HG03039 (cell line): ENCODE results near the gene ZNF81.
A peak's percentile ranks its signal among the peaks of the same experiment; 100 is the strongest.
"Not testable (repeated sequence)": the region's sequence is repeated elsewhere in the genome, so short reads cannot be mapped to it uniquely, and the experiment has no call there.

Experiments
- ATAC-seq: cut with Tn5 transposase; IDR thresholded peaks from one replicate; pipeline ENCODE4 v1.9.1; 2021; ENCODE audit warnings: mild to moderate bottlenecking, moderate library complexity; ENCODE audit not compliant: unreplicated experiment

The ZNF81 gene

GRCh38 chrX:47836164-47837072 is at the start of gene ZNF81:
Gene ZNF81, plus strand, starts transcription at chrX:47836902. Its CDS starts 9,366 bp downstream, at chrX:47846268.
- ATAC-seq: peak; percentile 92

- no peak for ATAC-seq
Measured at GRCh38 chrX:47796433-47796906, 40.2 kb upstream of the ZNF81 start.

GRCh38 chrX:47797084-47797483 is 39.6 kb upstream of the ZNF81 start:
- no peak for ATAC-seq

GRCh38 chrX:47798861-47799260 is 37.8 kb upstream of the ZNF81 start:
- ATAC-seq: no peak

GRCh38 chrX:47802589-47802988 is 34.1 kb upstream of the ZNF81 start:
- no peak for ATAC-seq

GRCh38 chrX:47803103-47803502 is 33.6 kb upstream of the ZNF81 start:
- ATAC-seq: not testable (repeated sequence)

DNA sequence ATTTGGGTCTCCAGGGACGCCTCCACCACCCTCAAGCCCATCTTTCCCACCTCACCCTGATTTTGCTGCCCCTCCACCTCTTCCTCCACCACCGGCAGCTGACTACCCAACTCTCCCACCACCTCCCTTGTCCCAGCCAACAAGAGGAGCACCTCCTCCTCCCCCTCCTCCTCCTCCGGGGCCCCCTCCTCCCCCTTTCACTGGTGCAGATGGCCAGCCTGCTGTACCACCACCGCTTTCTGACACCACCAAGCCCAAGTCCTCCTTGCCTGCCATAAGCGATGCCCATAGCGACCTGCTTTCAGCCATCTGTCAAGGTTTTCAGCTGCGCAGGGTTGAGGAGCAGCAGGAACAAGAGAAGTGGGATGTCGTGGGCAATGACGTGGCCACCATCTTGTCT is 32.4 kb upstream of the ZNF81 start:
- no peak for ATAC-seq

DNA sequence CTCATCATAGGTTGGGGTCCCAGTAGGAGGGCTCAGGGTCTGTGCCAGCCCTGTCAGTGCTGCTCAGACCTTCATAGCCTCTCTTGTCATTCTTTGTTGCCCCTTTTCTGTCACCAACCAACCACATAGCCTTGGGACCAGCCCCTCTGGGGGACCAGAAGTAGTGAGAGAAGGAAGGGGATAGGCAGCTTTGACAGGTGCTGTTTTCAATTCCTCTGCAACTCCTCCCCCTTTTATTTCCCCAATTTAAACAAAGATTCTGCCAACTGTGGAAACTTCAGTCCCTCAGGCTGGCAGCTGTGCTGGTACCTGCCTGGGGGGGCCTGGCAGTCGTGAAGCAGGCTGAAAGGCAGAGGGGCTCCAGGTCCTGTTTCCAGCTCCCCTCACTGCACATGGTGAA is 30.9 kb upstream of the ZNF81 start:
- ATAC-seq: not testable (repeated sequence)

DNA sequence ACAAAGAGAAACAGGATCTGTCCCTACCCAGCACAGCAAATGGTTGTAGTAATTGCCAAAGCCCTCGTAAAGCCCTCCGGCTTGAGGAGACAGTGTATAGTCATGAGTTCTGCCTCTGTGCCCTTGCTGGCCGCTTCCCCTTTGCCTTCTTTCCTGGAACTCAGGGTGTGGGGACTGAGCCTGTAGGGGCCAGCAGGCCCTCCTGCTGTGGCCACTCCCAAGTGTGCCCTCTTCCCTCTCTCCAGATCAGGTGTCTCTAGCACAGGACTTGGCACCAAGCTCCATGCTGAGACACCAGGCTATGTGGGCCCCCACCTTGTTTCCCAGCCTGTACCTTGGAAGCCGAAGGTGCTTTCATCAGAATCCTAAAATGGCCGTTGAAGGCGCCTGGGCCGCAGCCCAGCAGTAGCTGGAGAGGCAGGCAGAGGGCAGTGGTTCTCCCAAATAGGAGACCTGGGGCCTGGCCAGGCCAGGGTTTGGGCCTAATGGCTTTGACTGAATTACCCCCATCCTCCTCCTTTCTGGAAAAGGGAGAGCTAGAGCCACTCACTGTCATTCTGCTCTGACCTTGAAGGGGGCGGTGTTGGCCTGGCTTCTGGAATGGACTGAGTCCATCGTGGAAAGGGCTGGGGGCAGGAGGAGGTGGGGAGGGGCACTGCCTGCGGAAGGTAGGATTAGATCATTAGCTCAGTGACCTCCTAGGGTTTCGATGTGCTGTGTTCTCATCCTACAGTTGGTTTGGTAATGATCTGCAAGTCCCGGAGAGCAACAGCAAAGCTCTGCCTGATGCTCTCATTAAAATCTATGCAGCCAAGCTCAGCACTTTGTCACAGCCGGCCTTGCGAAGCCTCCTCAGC is 30.1 kb upstream of the ZNF81 start:
- not testable (repeated sequence) for ATAC-seq

DNA sequence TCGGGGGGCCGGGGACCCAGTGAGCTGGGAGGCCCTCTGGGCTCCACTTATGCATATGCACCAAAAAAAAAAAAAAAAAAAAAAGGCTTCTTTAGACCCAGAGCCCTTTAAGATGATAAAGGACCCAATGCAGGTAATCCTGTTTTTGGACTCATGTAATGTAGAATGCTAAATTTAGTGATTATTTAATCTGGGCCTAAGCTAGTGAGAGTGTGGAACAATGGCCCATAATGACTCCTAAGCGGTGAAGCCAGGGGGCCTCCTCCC is 29.5 kb upstream of the ZNF81 start:
- not testable (repeated sequence) for ATAC-seq

- no peak for ATAC-seq
Measured at GRCh38 chrX:47807548-47807947, 29.2 kb upstream of the ZNF81 start.

DNA sequence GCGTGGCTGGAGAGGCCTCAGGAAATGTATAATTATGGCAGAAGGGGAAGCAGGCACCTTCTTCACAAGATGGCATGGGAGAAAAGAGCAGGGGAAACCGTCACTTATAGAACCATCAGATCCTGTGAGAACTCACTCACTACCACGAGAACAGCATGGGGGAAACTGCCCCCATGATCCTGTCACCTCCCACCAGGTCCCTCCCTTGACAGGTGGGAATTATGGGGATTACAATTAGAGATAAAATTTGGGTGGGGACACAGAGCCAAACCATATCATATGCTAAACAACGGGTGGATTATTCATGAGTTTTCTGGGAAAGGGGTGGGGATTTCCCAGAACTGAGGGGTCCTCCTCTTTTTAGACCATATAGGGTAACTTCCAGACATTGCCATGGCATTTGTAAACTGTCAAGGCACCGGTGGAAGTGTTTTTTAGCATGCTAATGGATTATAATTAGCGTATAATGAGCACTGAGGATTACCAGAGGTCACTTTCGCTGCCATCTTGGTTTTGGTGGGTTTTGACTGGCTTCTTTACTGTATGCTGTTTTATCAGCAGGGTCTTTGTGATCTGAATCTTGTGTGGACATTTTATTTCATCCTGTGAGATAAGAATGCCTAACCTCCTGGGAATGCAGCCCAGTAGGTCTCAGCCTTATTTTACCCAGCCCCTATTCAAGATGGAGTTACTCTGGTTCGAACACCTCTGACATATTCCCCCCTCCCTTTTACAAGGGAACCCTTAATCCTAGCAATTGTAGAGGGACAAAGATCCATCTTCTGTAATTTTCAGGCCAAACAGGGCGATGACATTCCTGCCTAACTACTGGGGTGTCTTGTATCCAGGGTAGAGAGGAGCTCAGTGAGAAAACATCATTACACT is 27.6 kb upstream of the ZNF81 start:
- no peak for ATAC-seq

DNA sequence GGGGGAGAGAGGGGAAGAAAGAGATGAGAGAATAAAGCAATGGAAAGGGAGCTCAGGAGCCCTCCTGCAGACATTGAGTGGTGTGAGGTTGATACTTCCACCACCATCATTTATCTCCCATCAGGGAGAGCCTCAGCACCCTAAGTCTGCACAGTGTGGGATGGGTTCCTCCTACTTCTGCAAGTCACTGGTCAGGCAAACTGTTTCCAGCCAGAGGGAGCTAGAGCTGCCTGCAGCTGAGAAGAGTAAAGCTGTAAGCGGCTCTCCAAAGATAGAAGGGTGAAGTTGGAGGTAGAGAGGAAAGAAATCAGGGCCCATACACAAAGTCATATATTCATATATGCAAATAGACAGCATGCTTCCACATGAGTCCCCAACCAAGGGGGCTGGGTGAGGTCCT is 21.9 kb upstream of the ZNF81 start:
- ATAC-seq: no peak

DNA sequence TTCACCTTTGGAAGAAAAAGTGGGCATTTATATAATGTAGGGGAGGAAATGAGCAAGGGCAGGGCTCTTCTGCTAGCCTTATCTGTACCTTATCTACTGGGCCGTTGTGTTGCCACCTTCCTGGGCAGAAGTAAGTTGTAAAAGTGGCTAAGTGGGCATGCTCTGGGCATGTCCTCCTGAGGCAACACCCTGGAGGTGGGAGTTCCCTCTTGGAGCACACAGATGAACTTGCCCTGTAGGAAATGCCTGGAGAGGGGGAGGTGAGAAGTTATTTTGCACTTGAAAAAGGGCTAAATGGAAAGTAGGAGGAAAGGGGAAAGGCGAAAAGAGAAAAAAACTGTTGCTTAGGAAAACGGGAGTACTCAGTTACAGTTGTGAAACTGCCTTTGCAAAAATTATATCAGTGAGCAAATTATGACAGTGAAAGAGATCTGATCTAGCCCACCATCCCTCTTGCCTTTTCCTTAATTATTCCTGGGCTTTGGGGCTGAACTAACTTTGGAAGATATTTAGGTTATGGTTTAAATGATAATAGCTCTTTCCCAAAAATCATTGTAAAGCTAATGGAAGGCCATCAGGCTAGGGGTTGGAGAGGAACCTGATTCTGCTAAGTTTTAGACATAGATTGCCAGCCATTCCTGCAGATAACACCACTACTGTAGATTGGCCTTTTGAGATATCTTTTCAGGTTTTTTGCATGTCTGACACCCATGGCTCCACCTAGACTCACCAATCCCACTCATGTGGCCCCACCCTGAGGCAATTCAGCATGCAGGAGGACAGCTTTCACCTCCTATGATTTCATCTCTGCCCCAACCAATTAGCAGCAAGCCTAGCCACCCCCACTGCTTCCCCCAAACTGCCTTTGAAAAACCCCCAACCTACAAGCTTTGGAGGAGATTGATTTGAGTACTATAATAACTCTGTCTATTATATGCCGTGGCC is 20.5 kb upstream of the ZNF81 start:
- ATAC-seq: no peak

GRCh38 chrX:47817421-47817820 is 19.3 kb upstream of the ZNF81 start:
- no peak for ATAC-seq

DNA sequence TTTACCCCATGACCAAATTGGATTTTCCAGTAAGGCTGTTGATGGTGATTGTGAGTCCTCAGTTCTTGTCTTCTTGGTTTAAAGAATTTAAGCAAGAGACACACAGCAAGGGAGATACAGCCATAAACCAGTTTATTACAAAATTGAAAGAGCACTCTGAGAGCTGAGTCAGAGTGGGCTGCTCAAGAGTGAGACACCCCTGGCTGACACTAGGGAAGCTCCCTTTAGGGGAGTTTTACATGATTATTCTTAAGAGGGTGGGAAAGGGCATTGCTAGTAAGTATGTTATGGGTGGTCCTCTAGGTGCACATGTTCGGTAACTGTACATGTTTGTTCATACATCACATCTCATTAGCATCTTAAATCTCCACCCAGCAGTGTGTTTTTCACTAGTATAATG is 18.8 kb upstream of the ZNF81 start:
- ATAC-seq: no peak

DNA sequence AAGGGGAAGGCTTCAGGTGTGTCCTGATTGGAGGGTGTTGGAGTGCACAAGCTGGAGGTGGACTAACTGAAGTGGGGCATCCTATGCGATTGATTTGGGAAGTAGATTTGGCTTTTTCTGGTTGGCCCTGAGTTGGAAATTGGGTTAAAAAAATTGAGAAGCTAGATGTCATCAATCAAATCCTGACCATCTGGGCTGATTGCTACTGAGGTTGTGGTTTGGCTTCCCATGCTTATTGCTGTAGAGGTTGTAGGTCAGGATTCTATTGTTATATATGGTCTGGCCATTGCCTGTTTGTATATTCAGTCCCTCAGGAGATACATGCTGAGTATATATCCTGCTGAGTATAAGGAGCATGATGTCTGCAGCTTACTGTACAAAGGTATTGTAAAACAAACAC is 7.7 kb upstream of the ZNF81 start:
- no peak for ATAC-seq

GRCh38 chrX:47831788-47832187 is 4.9 kb upstream of the ZNF81 start:
- ATAC-seq: no peak

GRCh38 chrX:47838361-47838760 is 1.7 kb downstream of the ZNF81 start:
- no peak for ATAC-seq

DNA sequence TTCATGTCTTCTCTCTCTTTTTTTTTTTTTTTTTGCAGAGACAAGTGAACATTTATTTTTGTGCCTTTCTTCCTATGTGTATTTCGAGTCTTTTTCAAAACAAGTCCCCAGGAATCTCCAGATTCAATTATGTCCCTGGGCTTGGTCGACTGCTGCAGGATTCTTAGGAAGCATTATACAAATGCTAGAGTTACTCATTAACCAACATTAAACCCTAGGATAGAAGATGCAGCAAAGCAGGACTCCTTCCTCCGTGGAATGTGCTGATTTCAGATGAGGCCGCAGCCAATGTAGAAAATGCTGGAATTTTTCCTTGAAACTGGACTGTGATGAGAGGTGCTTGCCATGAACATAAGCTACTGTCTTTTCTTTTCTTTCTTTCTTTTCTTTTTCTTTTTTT is 3.4 kb downstream of the ZNF81 start:
- no peak for ATAC-seq
